Endometrial microvascular endothelial cells (primary cell): ENCODE results near the gene GRIN1. TPM values are rescaled to one million over a fixed set of nuclear protein-coding genes. Genes with fewer than 3 reads are reported as not detected.

Source experiments
- in situ Hi-C: cut with HindIII; loops from 2 replicates; pipeline ENCODE4 v1.10.0; 2017; ENCODE audit warnings: low sequenced_read_pairs, low pct_unique_long_range_greater_than_20kb; ENCODE audit errors: inconsistent ontology term
- total RNA-seq: library from RNA; depleted of rRNA; stranded (reverse); fragments of >200 nt; gene quantifications from one replicate; pipeline ENCODE4 v1.2.3, GENCODE V29; 2015; ENCODE audit errors: inconsistent ontology term

GRIN1 gene
- total RNA-seq, 1 donor from 2014 or later: not detected

DNA sequence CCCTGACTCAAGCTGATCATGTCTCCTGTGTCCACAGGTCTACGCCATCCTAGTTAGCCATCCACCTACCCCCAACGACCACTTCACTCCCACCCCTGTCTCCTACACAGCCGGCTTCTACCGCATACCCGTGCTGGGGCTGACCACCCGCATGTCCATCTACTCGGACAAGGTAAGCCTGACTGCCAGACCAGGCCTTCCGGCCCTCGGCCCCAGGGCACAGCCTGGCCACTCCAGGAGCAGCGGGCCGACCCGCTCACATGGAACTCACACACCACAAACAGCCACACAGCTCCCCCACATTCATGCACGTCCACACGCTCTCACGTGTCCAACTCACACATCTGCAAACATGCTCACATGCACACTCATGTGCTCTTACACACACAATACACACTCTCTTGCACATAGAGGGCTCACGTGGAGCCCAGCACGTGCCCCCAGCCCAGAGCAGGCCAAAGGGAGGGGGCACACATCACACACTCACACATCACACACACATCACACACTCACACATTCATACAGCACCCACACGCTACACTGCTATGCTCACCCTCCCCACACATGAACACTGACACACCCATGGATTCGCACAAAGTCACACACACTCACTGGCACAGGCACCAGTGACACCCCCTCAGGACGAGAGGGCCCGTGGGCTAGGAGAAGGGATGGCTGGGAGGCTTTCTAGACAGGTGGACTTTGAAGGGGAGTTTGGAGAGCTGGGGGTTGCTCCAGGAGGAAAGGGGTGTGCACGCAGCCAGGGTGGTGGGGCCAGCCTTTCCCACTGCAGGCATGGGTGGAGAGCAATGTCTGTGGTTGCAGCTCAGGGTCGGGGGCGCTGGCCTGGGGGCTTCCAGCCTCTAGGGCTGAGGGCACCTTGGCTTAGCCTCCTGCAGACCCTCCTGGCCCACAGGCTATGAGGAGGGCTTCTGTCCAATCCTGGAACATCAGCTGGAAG, 3.3 kb downstream of the GRIN1 start:
- in situ Hi-C loops: no loop called here

- in situ Hi-C loops: no loop called here
These were observed 4.5 kb downstream of the GRIN1 start for GRCh38 chr9:137143459-137143858.

DNA sequence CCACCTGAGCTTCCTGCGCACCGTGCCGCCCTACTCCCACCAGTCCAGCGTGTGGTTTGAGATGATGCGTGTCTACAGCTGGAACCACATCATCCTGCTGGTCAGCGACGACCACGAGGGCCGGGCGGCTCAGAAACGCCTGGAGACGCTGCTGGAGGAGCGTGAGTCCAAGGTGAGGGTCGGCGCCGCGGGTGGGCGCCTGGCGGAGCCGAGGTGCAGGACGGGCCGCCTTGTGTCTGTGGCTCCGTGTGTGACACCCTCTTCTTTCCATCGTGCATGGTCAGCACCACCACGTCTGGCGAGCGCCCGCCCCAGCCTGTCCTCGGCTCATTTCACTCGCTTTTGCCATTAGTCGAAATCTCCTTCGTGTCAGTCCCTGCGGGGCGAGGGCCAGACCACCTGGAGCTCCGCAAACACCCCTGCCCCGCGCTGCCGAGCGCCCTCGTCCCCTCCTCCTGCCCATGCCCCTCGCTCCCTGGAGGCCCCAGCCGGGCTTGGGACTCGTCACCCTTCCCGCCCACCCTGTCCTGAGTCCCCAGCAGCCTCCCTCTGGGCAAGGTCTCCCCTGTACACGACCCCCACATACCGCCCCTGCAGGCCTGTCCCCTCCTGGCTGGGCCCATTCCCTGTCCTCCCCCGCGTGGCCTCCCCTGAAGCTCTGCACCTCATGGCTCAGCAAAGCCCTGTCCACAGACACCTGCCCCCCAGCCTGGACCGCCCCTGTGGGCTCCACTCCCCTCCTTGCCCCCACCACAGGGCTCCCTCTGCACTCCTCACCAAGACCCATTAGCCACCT, 7.0 kb downstream of the GRIN1 start:
- in situ Hi-C loops: no loop called here

DNA sequence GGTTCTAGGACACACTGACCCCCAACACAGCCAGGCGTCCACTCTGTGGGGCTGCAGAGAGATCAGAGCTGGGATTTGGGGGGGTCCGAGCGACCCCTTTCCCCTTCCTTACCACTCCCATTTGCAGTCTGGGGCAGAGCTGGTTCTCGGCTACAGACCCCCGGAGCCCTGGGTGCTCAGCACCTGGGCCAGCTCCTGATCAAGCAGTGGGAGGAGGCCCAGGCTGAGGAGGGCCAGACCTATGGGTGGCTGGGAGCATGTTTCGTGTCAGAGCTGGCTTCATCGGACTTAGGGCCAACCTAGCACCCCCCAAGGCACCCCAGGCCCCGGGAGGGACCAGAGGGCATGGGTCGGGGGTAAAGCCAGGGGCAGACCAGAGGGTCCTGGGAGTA, 7.6 kb downstream of the GRIN1 start:
- in situ Hi-C loops: no loop called here

GRCh38 chr9:137147091-137147792, 8.3 kb downstream of the GRIN1 start:
- in situ Hi-C loops: no loop called here

DNA sequence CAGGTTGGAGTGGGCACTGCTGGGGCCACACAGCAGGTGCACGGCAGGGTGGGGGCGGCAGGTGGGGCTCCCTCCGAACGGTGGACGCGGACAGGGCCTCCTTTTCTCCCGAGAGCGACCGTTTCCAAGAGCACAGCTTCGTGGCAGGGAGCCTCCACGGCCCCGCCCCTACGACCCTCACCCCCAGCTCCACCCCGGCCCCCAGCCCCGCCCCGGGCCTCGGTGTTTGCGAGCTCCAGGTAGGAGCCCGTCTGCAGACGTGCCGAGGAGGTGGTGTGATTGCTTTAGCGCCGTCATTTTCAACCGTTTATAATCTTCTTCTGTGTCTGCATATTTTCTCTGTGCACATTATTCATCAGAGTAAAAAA, 8.8 kb downstream of the GRIN1 start:
- in situ Hi-C loops: no loop called here

GRCh38 chr9:137148242-137148641, 9.3 kb downstream of the GRIN1 start:
- in situ Hi-C loops: no loop called here

DNA sequence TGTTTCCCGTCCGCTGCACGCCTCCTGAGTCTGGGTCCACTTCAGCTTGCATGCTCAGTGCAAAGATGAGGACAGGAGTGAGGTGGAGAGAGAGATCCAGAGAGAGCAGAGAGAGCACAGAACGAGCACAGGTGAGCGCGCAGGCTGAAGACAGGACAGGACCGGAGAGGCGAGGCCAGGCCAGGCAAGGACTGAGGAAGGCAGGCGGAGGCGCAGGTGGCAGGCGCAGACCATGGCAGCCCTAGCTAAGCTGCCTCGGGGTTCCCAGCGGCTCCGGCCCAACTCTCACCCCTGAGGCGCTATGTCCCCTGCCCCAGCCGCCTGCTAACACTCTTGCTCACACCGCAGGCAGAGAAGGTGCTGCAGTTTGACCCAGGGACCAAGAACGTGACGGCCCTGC, 9.7 kb downstream of the GRIN1 start:
- in situ Hi-C loops: no loop called here

DNA sequence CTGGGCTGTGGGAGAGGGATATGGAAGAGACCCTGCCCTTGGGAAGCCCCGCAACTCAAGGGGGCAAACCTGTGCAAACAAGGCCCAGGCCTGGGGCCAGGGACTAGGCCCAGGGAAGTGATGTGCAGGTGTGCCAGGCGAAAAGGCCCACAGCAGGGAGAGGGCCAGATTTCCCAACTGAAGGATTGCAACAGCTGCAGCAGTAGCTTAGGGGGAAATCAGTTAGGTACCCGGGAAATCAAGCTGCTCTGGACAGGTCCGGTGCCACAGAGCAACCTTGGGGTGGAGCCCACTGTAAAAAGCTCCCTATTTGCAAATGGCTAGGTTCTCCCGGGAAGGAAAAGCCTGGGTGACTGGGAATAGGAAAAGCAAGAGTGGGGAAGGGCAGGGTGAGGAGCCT, 10.4 kb downstream of the GRIN1 start:
- in situ Hi-C loops: no loop called here

- in situ Hi-C loops: loop anchor here (25.0 kb wide), 1 partner anchor 213 kb away; the partner anchor contains the start of genes C8G and FBXW5
These were observed 11.1 kb downstream of the GRIN1 start for GRCh38 chr9:137149942-137150616.

DNA sequence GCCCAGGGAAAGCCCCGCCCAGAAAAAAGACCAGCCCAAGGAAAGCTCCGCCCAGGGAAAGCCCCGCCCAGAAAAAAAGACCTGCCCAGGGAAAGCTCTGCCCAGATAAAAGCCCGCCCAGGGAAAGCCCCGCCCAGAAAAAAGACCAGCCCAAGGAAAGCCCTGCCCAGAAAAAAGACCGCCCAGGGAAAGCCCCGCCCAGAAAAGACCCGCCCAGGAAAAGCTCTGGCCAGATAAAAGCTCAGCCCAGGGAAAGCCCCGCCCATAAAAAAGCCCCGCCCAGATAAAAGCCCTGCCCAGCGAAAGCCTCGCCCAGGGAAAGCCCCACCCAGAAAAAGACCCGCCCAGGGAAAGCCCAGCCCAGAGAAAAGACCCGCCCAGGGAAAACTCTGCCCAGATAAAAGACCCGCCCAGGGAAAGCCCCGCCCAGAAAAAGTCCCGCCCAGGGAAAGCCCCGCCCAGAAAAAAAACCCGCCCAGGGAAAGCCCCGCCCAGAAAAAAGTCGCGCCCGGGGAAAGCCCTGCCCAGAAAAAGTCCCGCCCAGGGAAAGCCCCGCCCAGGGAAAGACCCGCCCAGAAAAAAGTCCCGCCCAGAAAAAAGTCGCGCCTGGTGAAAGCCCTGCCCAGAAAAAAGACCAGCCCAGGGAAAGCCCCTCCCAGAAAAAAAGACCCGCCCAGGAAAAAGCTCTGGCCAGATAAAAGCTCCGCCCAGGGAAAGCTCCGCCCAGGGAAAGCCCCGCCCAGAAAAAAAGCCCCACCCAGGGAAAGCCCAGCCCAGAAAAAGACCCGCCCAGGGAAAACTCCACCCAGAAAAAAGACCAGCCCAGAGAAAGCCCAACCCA, 11.9 kb downstream of the GRIN1 start:
- in situ Hi-C loops: loop anchor here (25.0 kb wide), 1 partner anchor 214 kb away; the partner anchor contains the start of genes C8G and FBXW5

DNA sequence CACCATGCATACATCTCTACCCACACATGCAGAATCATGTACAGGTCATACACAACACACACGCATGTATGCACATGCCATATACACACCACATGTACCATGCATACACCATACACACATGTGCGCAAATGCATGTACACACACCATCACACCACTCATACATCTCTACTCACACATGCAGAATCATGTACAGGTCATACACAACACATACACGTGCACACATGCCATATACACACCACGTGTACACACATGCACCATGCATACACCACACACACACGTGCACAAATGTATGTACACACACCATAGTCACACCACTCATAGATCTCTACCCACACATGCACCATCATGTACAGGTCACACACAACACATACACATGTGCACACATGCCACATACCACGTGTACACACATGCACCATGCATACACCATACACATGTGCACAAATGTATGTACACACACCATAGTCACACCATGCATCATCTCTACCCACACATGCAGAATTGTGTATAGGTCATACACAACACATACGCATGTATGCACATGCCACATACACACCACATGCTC, 14.0 kb downstream of the GRIN1 start:
- in situ Hi-C loops: loop anchor here (25.0 kb wide), 1 partner anchor 216 kb away; the partner anchor contains the start of genes C8G and FBXW5

GRCh38 chr9:137156567-137157375, 17.8 kb downstream of the GRIN1 start:
- in situ Hi-C loops: loop anchor here (25.0 kb wide), 1 partner anchor 219 kb away; the partner anchor contains the start of genes C8G and FBXW5

- in situ Hi-C loops: loop anchor here (25.0 kb wide), 1 partner anchor 221 kb away; the partner anchor contains the start of genes C8G and FBXW5
These were observed 18.9 kb downstream of the GRIN1 start for GRCh38 chr9:137157618-137158415.

GRCh38 chr9:137158625-137159024, 19.7 kb downstream of the GRIN1 start:
- in situ Hi-C loops: loop anchor here (25.0 kb wide), 1 partner anchor 221 kb away; the partner anchor contains the start of genes C8G and FBXW5
